Peyer's patch (tissue), 4 donors: Measurements from ENCODE around the gene GOLGB1. TPM values are rescaled to one million over a fixed set of nuclear protein-coding genes. Genes with fewer than 3 reads are reported as not detected.

Experiments
- DNase-seq, 3 donors: peaks; one replicate each; pipeline ENCODE4 v3.0.0-alpha.2; 2017 to 2019
- H3K27ac ChIP-seq, 4 donors: fragments of 200-600 bp; sonication (generic); one replicate each; pipeline ENCODE4 v1.5.1; 2016 to 2019
- H3K27me3 ChIP-seq, 2 donors: fragments of 200-600 bp; sonication (generic); one replicate each; pipeline ENCODE4 v1.5.1; 2019
- H3K36me3 ChIP-seq, 3 donors: fragments of 200-600 bp; sonication (generic); one replicate each; pipeline ENCODE4 v1.5.1; 2016 to 2019
- H3K4me1 ChIP-seq, 4 donors: fragments of 200-600 bp; sonication (generic); one replicate each; pipeline ENCODE4 v1.5.1; 2016 to 2019
- H3K4me3 ChIP-seq, 4 donors: fragments of 200-600 bp; sonication (generic); 1 replicate in 3 of 4; 2 replicates in 1 of 4; pipeline ENCODE4 v1.5.1; 2016 to 2019; ENCODE audit warnings: mild to moderate bottlenecking in 1 of 4
- H3K9me3 ChIP-seq, 4 donors: fragments of 200-600 bp; sonication (generic); one replicate each; pipeline ENCODE4 v1.5.1; 2016 to 2019; ENCODE audit warnings: mild to moderate bottlenecking in 1 of 4
- POLR2A ChIP-seq, 2 donors: fragments of 450-650 bp; IDR thresholded peaks; one replicate each; pipeline ENCODE4 v1.5.1; 2017; ENCODE audit warnings: antibody characterized with exemption in 2 of 2, mild to moderate bottlenecking in 2 of 2, moderate library complexity in 2 of 2
- small RNA-seq, 2 donors: library from RNA; depleted of rRNA; stranded (forward); fragments of <200 nt; gene quantifications; one replicate each; pipeline ENCODE3, GENCODE V24; 2016
- total RNA-seq, 4 donors: library from RNA; depleted of rRNA; stranded (reverse); fragments of >200 nt; gene quantifications; one replicate each; pipeline ENCODE4 v1.1.0, GENCODE V29; 2016
- TF ChIP-seq, protein P1 (sequence below), 6 experiments: fragments of 450-650 bp in 4 of 6; fragments of 200-600 bp in 2 of 6; sonication (generic) in 1 of 6; IDR thresholded peaks; one replicate each; pipeline ENCODE4 v1.5.1; 2017 to 2019; ENCODE audit warnings: antibody characterized with exemption in 6 of 6, mild to moderate bottlenecking in 3 of 6, moderate library complexity in 1 of 6

The GOLGB1 gene
- total RNA-seq, 4 donors from 2014 or later, result 84.0 to 134 (median 112) TPM

DNA sequence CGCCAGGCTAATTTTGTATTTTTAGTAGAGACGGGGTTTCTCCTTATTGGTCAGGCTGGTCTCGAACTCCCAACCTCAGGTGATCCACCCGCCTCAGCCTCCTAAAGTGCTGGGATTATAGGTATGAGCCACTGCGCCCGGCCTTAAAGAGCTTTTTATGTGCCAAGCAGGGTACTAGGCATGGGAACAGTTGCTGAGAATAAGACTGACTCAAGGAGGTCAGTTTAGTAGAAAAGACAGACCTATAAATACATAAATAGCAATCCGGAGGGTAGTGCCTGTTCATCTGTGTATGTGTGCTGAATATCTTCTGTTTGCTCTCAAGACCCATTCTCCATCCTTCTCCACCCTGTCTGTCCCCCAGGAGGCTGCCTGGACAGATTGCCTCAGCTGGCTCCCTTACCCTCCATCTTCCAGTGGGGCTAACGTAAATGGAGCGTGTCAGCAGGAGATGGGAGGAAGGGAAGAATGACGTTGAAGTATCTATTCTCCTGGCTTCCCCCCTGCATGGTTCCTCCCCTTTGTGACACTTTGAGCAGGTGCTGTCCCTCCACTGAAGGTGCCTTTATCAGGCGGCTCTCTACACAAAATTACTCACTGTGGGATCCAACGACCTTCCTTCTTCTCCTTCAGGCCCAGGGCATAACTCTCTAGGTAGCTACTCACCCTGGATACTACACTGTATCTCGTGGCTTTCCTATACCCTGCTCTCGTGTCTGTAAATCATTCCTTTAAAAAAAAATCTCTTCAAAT lies 125.2 kb downstream of the GOLGB1 start:
- Histone ChIP-seq H3K4me1 (no peaks in the 10 kb centered on the region), H3K36me3 (no peaks in the 10 kb centered on the region), H3K4me3 (no peak overlapping the region), H3K9me3 (no peaks in the 10 kb centered on the region), H3K27me3 (no peaks in the 10 kb centered on the region), H3K27ac (no peak overlapping the region)
- TF ChIP-seq POLR2A (IDR thresholded peaks at IDR 0.05), result no peak
- TF ChIP-seq, protein P1, sequence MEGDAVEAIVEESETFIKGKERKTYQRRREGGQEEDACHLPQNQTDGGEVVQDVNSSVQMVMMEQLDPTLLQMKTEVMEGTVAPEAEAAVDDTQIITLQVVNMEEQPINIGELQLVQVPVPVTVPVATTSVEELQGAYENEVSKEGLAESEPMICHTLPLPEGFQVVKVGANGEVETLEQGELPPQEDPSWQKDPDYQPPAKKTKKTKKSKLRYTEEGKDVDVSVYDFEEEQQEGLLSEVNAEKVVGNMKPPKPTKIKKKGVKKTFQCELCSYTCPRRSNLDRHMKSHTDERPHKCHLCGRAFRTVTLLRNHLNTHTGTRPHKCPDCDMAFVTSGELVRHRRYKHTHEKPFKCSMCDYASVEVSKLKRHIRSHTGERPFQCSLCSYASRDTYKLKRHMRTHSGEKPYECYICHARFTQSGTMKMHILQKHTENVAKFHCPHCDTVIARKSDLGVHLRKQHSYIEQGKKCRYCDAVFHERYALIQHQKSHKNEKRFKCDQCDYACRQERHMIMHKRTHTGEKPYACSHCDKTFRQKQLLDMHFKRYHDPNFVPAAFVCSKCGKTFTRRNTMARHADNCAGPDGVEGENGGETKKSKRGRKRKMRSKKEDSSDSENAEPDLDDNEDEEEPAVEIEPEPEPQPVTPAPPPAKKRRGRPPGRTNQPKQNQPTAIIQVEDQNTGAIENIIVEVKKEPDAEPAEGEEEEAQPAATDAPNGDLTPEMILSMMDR (IDR thresholded peaks at IDR 0.05), result no peak
- no peak for DNase-seq

DNA sequence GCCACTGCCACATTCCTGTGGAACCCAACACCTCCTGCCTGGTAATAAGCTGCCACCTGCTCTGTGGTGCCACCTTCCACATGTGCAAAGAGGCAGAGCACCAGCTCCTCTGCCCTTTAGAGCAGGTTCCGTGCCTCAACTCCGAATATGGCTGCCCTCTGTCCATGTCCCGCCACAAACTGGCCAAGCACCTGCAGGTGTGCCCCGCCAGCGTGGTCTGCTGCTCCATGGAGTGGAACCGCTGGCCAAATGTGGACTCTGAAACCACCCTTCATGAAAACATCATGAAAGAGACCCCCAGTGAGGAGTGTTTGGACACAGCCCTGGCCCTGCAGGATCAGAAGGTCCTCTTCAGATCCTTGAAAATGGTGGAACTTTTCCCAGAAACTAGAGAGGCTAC lies 128.1 kb downstream of the GOLGB1 start:
- Histone ChIP-seq H3K4me3 (no peak overlapping the region), H3K9me3 (no peaks in the 10 kb centered on the region), H3K27ac (no peak overlapping the region), H3K36me3 (no peaks in the 10 kb centered on the region), H3K4me1 (no peaks in the 10 kb centered on the region), H3K27me3 (no peaks in the 10 kb centered on the region)
- TF ChIP-seq, protein P1 (IDR thresholded peaks at IDR 0.05), result no peak
- TF ChIP-seq POLR2A (IDR thresholded peaks at IDR 0.05), result no peak
- DNase-seq, result no peak

DNA sequence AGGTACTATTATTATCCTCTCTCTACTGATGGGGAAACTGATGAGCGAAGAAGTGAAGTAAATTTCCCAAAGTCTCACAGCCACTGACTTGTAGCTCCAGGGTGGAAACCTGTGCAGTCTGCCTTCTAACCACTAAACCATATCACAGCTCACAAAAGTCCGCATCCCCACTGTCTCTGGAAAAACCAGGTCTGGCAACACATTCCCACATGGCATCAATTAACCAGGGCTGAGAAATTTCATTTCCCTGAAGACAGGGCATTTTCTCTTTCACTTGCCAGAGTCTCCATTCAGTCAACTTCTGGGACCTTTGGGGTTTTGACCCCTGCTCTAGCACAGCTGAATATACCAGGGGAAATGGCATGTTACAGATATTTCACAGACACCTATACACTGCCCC lies 129.8 kb downstream of the GOLGB1 start:
- no peak for DNase-seq
- H3K9me3 ChIP-seq, result no peaks in the 10 kb centered on the region
- no peaks in the 10 kb centered on the region for H3K4me1 ChIP-seq
- no peak for TF ChIP-seq POLR2A (IDR thresholded peaks at IDR 0.05)
- TF ChIP-seq, protein P1 (IDR thresholded peaks at IDR 0.05), result no peak
- H3K4me3 ChIP-seq, result no peak overlapping the region
- no peaks in the 10 kb centered on the region for H3K27me3 ChIP-seq
- no peak overlapping the region for H3K27ac ChIP-seq
- H3K36me3 ChIP-seq, result no peaks in the 10 kb centered on the region

Small RNAs within 50 kb of the gene (small RNA-seq; reads per million reads assigned to genes)
- 0 reads per million in 2 donors for gene RNU4-62P

Other genes with a start within 250 kb of the GOLGB1 start
- 10 to 100 TPM in 1 of 4 donors, 1 to 10 TPM in 3; 2.2 to 11.6 (median 3.9) TPM for gene POLQ, start 203.8 kb downstream of the GOLGB1 start, total RNA-seq
- not detected for gene ARGFX, start 181.8 kb downstream of the GOLGB1 start, total RNA-seq
- gene FBXO40, start 156.4 kb downstream of the GOLGB1 start, total RNA-seq, result not detected
- gene HCLS1, start 88.8 kb downstream of the GOLGB1 start, total RNA-seq, result 100 to 1,000 TPM in 1 of 4 donors, 10 to 100 TPM in 3; 20.3 to 161 (median 28.0) TPM
- gene IQCB1, start 85.3 kb upstream of the GOLGB1 start, total RNA-seq, result 10 to 100 TPM; 22.8 to 50.3 (median 29.6) TPM
- 10 to 100 TPM in 1 of 4 donors, 1 to 10 TPM in 2, not detected in 1; 3.5 to 35.5 (median 4.7) TPM for gene EAF2, start 85.5 kb upstream of the GOLGB1 start, total RNA-seq
- gene SLC15A2, start 144.7 kb upstream of the GOLGB1 start, total RNA-seq, result 1 to 10 TPM in 2 of 4 donors, under 1 TPM in 2; 0.53 to 6.6 (median 2.1) TPM